Coronary artery (tissue), 2 donors: ENCODE measurements around the gene CDYL.

Experiments used
- DNase-seq: peaks from one replicate; pipeline ENCODE4 v3.0.0-alpha.2; 2017; ENCODE audit warnings: low spot score
- H3K27ac ChIP-seq, 2 donors: fragments of 200-600 bp; sonication (generic); one replicate each; pipeline ENCODE4 v1.5.1; 2016 to 2019
- H3K4me3 ChIP-seq: fragments of 200-600 bp; sonication (generic); 2 replicates; pipeline ENCODE4 v1.5.1; 2016; ENCODE audit warnings: mild to moderate bottlenecking, moderate library complexity
- CTCF ChIP-seq: fragments of 200-600 bp; sonication (generic); IDR thresholded peaks from one replicate; pipeline ENCODE4 v1.5.1; 2019; ENCODE audit warnings: antibody characterized with exemption

Gene CDYL

GRCh38 chr6:4895971-4896370 is 119.8 kb downstream of the CDYL start:
- Histone ChIP-seq H3K4me3 (no peak overlapping the region), H3K27ac (no peak overlapping the region)
- DNase-seq: no peak
- TF ChIP-seq CTCF: no peak

GRCh38 chr6:4896401-4896800 is 120.2 kb downstream of the CDYL start:
- TF ChIP-seq CTCF: no peak
- Histone ChIP-seq H3K27ac (no peak overlapping the region), H3K4me3 (no peak overlapping the region)
- DNase-seq: no peak

GRCh38 chr6:4899249-4900034 is 123.2 kb downstream of the CDYL start:
- Histone ChIP-seq H3K4me3 (no peak overlapping the region), H3K27ac (no peak overlapping the region)
- no peak for DNase-seq
- TF ChIP-seq CTCF: no peak

- no peak for TF ChIP-seq CTCF
- no peak for DNase-seq
- Histone ChIP-seq H3K27ac (no peak overlapping the region), H3K4me3 (no peak overlapping the region)
Observed at GRCh38 chr6:4901386-4902061, 125.3 kb downstream of the CDYL start.

GRCh38 chr6:4902363-4902762 is 126.2 kb downstream of the CDYL start:
- no peak for DNase-seq
- Histone ChIP-seq H3K4me3 (no peak overlapping the region), H3K27ac (no peak overlapping the region)
- TF ChIP-seq CTCF: no peak

GRCh38 chr6:4903121-4903520 is 126.9 kb downstream of the CDYL start:
- TF ChIP-seq CTCF: no peak

More at GRCh38 chr6:4903121-4903520, 126.9 kb downstream of the CDYL start:
- Histone ChIP-seq H3K27ac (no peak overlapping the region), H3K4me3 (no peak overlapping the region)
- DNase-seq: no peak
